Measurements from ENCODE around the gene PISD. TPM values are rescaled to one million over a fixed set of nuclear protein-coding genes. Genes with fewer than 3 reads are reported as not detected.

The PISD gene
- total RNA-seq, 1 donor from 2014 or later, result 18.1 TPM

GRCh38 chr22:31612891-31613285 lies 49.1 kb downstream of the PISD start:
- H4K20me1 ChIP-seq (ENCODE audit: low read depth), result no peaks in the 10 kb centered on the region
- H3F3A ChIP-seq (ENCODE audit: low read depth), result no peaks in the 10 kb centered on the region
- TF ChIP-seq EZH2phosphoT487 (IDR thresholded peaks at IDR 0.05) (no peak), EZH2 (IDR thresholded peaks at IDR 0.05) (no peak), CTCF (IDR thresholded peaks at IDR 0.05) (no peak)
- no peaks in the 10 kb centered on the region for H3K27me3 ChIP-seq
- DNase-seq (ENCODE audit: low spot score), result no peak
- no peak overlapping the region for H3K4me2 ChIP-seq
- H3K27ac ChIP-seq, result no peak overlapping the region
- no peaks in the 10 kb centered on the region for H3K9me3 ChIP-seq (ENCODE audit: low read depth)
- no peaks in the 10 kb centered on the region for H3K4me1 ChIP-seq
- Mint-ChIP-seq H3K36me3 (peaks cover 3% of the 10 kb centered on the region), H3K27me3 (ENCODE audit: insufficient read depth, low read depth) (peaks cover 6% of the 10 kb centered on the region), H3K4me3 (no peak overlapping the region), H3K27ac (no peak overlapping the region), H3K9me3 (no peaks in the 10 kb centered on the region), H3K4me1 (peaks cover 5% of the 10 kb centered on the region)
- no peak overlapping the region for H3K9ac ChIP-seq
- no peaks in the 10 kb centered on the region for H3K79me2 ChIP-seq (ENCODE audit: low read depth)
- H3K4me3 ChIP-seq, result no peak overlapping the region
- H3K36me3 ChIP-seq, result no peaks in the 10 kb centered on the region
- no peak overlapping the region for H2AFZ ChIP-seq (replicated peaks)

- TF ChIP-seq EZH2phosphoT487 (IDR thresholded peaks at IDR 0.05) (no peak), CTCF (IDR thresholded peaks at IDR 0.05) (no peak), EZH2 (IDR thresholded peaks at IDR 0.05) (no peak)
- H4K20me1 ChIP-seq (ENCODE audit: low read depth), result no peaks in the 10 kb centered on the region
- no peaks in the 10 kb centered on the region for H3K27me3 ChIP-seq
- H3K4me2 ChIP-seq, result no peak overlapping the region
- no peak overlapping the region for H2AFZ ChIP-seq (replicated peaks)
- no peaks in the 10 kb centered on the region for H3K79me2 ChIP-seq (ENCODE audit: low read depth)
- Mint-ChIP-seq H3K4me3 (no peak overlapping the region), H3K9me3 (no peaks in the 10 kb centered on the region), H3K4me1 (peaks cover 5% of the 10 kb centered on the region), H3K27me3 (ENCODE audit: insufficient read depth, low read depth) (peaks cover 7% of the 10 kb centered on the region), H3K36me3 (peaks cover 3% of the 10 kb centered on the region), H3K27ac (no peak overlapping the region)
- H3K27ac ChIP-seq, result no peak overlapping the region
- no peaks in the 10 kb centered on the region for H3K9me3 ChIP-seq (ENCODE audit: low read depth)
- H3K9ac ChIP-seq, result no peak overlapping the region
- DNase-seq (ENCODE audit: low spot score), result no peak
- H3F3A ChIP-seq (ENCODE audit: low read depth), result no peaks in the 10 kb centered on the region
- no peaks in the 10 kb centered on the region for H3K36me3 ChIP-seq
- no peak overlapping the region for H3K4me3 ChIP-seq
- H3K4me1 ChIP-seq, result no peaks in the 10 kb centered on the region
Measured at GRCh38 chr22:31611061-31611760, 50.8 kb downstream of the PISD start.

- Histone ChIP-seq H3K4me2 (no peak overlapping the region), H3K36me3 (no peaks in the 10 kb centered on the region), H3F3A (ENCODE audit: low read depth) (no peaks in the 10 kb centered on the region), H3K4me3 (no peak overlapping the region), H3K9me3 (ENCODE audit: low read depth) (no peaks in the 10 kb centered on the region), H3K79me2 (ENCODE audit: low read depth) (no peaks in the 10 kb centered on the region), H2AFZ (replicated peaks) (no peak overlapping the region), H3K9ac (no peak overlapping the region), H4K20me1 (ENCODE audit: low read depth) (no peaks in the 10 kb centered on the region), H3K27me3 (no peaks in the 10 kb centered on the region), H3K27ac (no peak overlapping the region), H3K4me1 (no peaks in the 10 kb centered on the region)
- H3K9me3 Mint-ChIP-seq, result no peaks in the 10 kb centered on the region
- peaks cover 3% of the 10 kb centered on the region for H3K36me3 Mint-ChIP-seq
- H3K27ac Mint-ChIP-seq, result no peak overlapping the region
- peaks cover 5% of the 10 kb centered on the region for H3K27me3 Mint-ChIP-seq (ENCODE audit: insufficient read depth, low read depth)
- no peak for DNase-seq (ENCODE audit: low spot score)
- H3K4me3 Mint-ChIP-seq, result no peak overlapping the region
- peaks cover 5% of the 10 kb centered on the region for H3K4me1 Mint-ChIP-seq
- TF ChIP-seq EZH2 (IDR thresholded peaks at IDR 0.05), result no peak
- no peak for TF ChIP-seq EZH2phosphoT487 (IDR thresholded peaks at IDR 0.05)
- TF ChIP-seq CTCF (IDR thresholded peaks at IDR 0.05), result no peak
Measured at GRCh38 chr22:31610611-31611010, 51.4 kb downstream of the PISD start.

Data from neural progenitor cell (in vitro differentiated cells).